GM12801 (cell line): ENCODE measurements around the gene ARHGAP26.

ENCODE experiments used
- TF ChIP-seq, protein P1 (sequence below): IDR thresholded peaks from one replicate; pipeline ENCODE4 v1.5.1; 2011; ENCODE audit warnings: control low read depth; ENCODE audit not compliant: insufficient read length; ENCODE audit errors: extremely low read depth

The ARHGAP26 gene

DNA sequence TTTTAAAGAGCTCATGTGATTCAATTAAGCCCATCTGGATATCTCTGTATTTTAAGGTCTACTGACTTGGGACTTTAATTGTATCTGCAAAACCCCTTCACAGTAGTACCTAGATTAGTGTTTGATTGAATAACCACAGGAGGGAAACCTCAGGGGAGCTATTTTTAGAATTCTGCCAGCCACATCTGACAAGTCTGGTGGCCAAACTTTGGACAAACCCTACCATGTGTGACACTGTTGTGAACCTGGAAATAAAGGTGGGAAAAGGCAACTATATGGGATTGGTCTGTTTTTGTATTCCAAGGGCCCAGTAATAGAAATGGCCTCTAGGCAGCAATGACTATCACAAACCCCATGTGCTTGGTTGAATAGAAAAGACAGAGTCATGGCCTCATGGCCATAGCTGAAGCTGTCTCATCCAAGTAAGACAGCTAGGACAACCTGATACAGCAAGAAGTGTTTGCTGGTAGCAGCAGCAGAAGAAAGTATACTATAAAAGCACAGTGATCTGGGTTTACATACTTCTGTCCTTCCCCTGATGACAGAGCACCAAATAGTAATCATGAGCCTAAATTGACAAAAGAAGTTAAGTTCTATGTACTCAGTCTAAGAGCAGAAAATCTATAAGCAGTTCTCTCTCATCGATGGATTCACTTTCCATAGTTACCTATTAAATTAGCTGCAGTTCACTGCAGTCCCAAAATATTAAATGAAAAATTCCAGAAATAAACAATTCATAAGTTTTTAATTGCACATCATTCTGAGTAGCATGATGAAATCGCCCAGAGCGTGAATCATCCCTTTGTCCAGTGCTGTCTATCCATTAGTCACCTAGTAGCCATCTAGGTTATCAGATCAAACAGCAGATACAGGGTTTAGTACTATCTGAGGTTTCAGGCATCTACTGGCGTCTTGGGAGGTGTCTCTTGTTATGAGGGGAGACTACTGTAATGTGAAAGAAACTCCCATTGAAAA, 189.8 kb downstream of the ARHGAP26 start:
- TF ChIP-seq, protein P1, sequence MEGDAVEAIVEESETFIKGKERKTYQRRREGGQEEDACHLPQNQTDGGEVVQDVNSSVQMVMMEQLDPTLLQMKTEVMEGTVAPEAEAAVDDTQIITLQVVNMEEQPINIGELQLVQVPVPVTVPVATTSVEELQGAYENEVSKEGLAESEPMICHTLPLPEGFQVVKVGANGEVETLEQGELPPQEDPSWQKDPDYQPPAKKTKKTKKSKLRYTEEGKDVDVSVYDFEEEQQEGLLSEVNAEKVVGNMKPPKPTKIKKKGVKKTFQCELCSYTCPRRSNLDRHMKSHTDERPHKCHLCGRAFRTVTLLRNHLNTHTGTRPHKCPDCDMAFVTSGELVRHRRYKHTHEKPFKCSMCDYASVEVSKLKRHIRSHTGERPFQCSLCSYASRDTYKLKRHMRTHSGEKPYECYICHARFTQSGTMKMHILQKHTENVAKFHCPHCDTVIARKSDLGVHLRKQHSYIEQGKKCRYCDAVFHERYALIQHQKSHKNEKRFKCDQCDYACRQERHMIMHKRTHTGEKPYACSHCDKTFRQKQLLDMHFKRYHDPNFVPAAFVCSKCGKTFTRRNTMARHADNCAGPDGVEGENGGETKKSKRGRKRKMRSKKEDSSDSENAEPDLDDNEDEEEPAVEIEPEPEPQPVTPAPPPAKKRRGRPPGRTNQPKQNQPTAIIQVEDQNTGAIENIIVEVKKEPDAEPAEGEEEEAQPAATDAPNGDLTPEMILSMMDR, result no peak

DNA sequence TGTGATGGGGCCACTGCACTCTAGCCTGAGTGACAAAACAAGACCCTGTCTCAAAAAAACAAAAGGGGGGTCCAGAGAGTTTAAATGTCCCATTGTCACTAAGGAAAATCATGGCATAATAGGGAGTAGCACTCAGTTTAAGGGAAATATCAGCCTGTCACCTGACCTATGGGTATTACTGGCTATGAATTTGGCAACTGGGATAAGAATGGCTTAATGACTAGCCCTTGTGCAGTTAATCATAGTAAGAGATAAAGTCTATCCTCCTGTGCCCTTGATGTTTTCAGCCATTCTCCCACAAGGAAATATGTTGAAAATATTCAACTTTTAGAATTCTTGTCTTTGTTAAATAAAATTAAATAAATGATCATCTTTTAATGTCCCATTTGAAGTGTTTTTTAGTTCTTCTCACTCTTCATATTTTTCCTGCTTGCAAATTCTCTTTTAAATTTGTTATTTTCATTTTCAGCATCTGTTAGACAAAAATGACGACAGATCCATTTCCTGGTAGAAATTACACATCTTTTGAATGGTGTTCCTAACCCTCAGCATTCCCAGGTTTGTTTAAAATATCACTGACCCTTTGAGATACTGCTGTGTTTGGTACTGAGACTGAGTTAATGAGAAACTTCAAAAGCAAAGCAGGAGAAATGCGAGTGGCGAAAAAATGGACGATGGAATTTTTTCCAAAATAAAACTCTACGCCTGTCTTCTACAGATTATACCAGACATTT, 191.4 kb downstream of the ARHGAP26 start:
- TF ChIP-seq, protein P1, result no peak

DNA sequence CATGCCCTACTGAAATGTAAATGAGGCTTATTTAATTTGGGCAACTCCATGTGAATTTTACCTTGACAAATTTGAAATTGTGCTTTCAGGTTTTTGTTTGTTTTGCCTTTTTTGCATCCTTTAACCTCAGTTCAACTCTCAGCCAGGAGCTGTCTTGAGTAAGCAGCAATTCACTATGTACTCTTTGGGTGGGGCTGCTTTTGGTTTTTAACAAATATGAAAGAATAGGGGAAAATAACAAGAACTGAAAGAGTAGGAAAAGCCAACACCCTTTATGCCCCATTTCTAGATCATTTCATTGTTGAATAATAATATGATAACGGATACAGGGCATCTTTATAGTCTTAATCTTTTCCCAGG, 192.0 kb downstream of the ARHGAP26 start:
- TF ChIP-seq, protein P1, result no peak

DNA sequence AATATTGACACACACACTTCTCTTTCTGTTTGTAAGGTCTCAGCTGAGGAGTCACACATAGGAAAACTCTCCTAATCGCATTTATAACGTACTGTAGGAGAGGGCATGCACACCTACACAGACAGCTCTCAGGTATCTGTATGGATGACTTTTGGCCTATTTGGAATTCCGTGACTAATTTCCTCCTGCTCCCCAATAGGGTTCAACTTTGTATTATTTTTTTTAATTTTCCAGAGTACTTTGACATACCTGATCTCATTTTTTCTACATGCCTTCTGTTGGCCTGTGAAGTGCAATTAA, 195.9 kb downstream of the ARHGAP26 start:
- TF ChIP-seq, protein P1, result no peak

DNA sequence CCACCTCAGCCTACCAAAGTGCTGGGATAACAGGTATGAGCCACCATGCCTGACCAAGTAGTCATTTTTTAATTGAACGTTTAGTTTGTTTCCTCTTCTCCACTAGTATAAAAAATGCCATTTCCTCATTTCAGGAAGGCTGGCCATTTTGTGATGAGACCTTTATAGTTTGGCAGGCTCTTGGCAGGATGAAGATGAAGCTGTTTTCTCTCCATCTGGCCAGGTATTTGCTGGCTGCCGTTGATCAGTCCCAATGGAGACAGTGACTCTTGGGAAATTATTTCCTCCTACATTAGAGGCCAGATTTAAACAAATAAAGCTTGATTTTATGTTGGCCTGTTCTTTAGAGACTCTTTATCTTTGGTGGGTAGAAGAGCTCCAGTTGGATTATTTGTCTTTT, 199.0 kb downstream of the ARHGAP26 start:
- TF ChIP-seq, protein P1, result no peak

DNA sequence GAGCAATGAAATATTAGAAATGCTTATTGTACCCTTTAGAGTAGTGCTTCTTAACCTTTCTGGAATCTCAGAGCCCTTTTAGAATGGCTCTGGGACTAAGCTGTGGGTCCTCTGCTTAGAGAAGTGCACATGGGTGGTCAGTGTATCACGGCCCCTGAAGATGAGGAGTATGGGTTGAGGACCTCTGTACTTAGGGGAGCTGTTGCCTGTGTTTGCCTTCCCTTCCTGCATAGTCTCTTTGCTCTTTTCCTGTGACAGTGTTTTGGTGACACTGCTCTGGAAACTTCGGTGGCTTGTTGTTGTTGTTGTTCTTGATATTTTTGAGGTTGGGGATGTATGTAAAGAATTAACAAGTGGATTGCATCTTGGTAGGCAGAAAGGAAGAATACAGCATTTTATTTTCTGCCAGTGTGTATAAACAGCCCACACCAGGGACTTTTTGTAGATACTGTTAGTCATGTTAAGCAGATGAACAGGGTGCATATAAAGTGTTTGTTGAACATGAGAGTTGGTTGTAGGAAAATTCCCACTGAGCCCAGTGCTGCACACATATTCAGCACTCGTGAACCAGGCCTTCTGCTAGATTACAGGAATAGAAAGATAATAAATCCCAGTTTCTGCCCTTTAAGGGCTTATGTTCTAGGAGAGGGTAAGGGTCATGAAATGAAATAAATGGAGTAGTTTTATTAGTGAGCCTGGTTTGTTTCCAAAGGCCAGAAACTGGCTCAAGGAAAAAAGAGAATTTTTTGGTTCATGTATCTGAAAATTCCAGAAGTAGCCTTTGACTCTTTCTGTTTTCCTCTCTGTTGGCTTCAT, 199.7 kb downstream of the ARHGAP26 start:
- TF ChIP-seq, protein P1, result no peak
